Esophagus squamous epithelium (tissue), 5 donors: ENCODE data around the gene TCF21. TPM values are rescaled to one million over a fixed set of nuclear protein-coding genes. Genes with fewer than 3 reads are reported as not detected.

ENCODE experiments used
- DNase-seq: peaks from one replicate; lab custom pipeline; 2025; lab: John Stamatoyannopoulos, UW
- H3K27ac ChIP-seq, 4 donors: fragments of 200-600 bp; sonication (generic); one replicate each; pipeline ENCODE4 v1.5.1; 2016 to 2019; ENCODE audit warnings: mild to moderate bottlenecking in 1 of 4
- H3K27me3 ChIP-seq, 4 donors: fragments of 200-600 bp; sonication (generic); 1 replicate in 3 of 4; 2 replicates in 1 of 4; pipeline versions ENCODE4 v1.5.1 to v1.6.0; 2017 to 2021; ENCODE audit warnings: antibody characterized with exemption in 1 of 4
- H3K36me3 ChIP-seq, 3 donors: fragments of 200-600 bp; sonication (generic); one replicate each; pipeline ENCODE4 v1.5.1; 2016 to 2019
- H3K4me1 ChIP-seq, 3 donors: fragments of 200-600 bp; sonication (generic); one replicate each; pipeline ENCODE4 v1.5.1; 2017 to 2019
- H3K4me3 ChIP-seq, 4 donors: fragments of 200-600 bp; sonication (generic); 1 replicate in 3 of 4; 2 replicates in 1 of 4; pipeline ENCODE4 v1.5.1; 2016 to 2019; ENCODE audit warnings: mild to moderate bottlenecking in 2 of 4, moderate library complexity in 1 of 4
- H3K9me3 ChIP-seq, 3 donors: fragments of 200-600 bp; sonication (generic); one replicate each; pipeline ENCODE4 v1.5.1; 2016 to 2019
- POLR2A ChIP-seq, 4 donors: fragments of 450-650 bp; IDR thresholded peaks; one replicate each; pipeline ENCODE4 v1.6.1; 2017; ENCODE audit warnings: antibody characterized with exemption in 4 of 4, mild to moderate bottlenecking in 4 of 4, moderate library complexity in 3 of 4
- WGBS, 2 donors: methylation state at CpG; one replicate each; pipeline ENCODE4 v1.1.5; 2018; 5-methylcytosine and 5-hydroxymethylcytosine counted together
- intact Hi-C: fragments of 100-400 bp; cut with DNase I; formaldehyde crosslinking; loops from one replicate; pipeline ENCODE4 v1.15.0; 2022
- total RNA-seq, 4 donors: library from RNA; depleted of rRNA; stranded (reverse); fragments of >200 nt; gene quantifications; one replicate each; pipeline ENCODE4 v1.1.0, GENCODE V29; 2016
- TF ChIP-seq, protein P1 (sequence below), 6 experiments: fragments of 450-650 bp in 4 of 6; fragments of 200-600 bp in 2 of 6; sonication (generic) in 2 of 6; IDR thresholded peaks; one replicate each; pipeline ENCODE4 v1.5.1; 2016 to 2019; ENCODE audit warnings: antibody characterized with exemption in 6 of 6, mild to moderate bottlenecking in 4 of 6, moderate library complexity in 4 of 6
- donor health status: DM: yes; HTN: yes; CAD: no.

Gene TCF21
- total RNA-seq, 4 donors from 2014 or later, result 0.61 to 21.0 (median 4.1) TPM

DNA sequence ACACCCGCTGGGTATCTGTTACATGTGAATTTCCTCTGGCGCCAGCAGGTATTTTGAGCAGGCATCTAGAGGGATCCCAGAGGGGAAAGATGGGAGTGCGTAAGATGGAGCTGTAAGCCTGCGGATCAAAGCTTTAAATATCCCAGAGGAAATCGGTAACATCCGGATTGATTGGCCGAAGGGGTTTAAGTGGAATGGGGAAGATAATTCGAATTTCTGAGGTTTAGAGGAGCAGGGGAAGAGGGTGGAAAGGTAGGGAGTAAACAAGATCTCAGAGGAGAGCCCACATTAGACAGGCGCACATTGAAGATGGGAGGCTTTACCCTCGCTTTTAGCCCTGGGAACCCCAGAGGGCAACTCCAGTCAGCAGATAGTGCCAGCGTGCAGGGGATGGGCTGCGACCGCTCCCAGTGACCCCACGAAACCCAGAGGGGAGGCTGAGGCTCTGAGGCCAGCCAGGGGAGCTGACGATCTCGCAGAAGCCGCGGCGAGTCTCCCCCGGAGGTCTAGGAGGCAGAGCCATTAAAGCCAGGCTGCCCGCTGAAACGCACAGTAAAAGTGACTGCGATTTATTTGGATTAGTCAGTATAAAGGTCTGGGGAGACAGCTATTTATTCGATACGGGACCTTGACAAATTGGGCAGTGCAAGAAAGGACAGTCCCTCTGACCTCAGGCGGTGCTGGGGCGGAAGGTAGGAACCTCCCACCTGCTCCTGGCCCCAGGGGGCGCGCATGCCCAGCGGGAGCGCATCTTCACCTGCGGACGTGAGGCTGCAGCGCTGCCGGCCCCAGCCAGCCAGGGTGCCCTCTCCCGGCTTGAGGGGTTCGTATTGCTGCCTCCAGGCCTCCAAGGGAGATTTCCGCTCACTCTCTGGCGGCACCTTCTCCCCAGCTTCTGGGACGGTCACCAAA lies 34.3 kb upstream of the TCF21 start:
- intact Hi-C loops, result no loop called here
- no peaks in the 10 kb centered on the region for H3K36me3 ChIP-seq
- H3K27me3 ChIP-seq, result peaks cover 0 to 55% (median 9%) of the 10 kb centered on the region in 4 donors
- no peak for TF ChIP-seq POLR2A (IDR thresholded peaks at IDR 0.05)
- TF ChIP-seq, protein P1, sequence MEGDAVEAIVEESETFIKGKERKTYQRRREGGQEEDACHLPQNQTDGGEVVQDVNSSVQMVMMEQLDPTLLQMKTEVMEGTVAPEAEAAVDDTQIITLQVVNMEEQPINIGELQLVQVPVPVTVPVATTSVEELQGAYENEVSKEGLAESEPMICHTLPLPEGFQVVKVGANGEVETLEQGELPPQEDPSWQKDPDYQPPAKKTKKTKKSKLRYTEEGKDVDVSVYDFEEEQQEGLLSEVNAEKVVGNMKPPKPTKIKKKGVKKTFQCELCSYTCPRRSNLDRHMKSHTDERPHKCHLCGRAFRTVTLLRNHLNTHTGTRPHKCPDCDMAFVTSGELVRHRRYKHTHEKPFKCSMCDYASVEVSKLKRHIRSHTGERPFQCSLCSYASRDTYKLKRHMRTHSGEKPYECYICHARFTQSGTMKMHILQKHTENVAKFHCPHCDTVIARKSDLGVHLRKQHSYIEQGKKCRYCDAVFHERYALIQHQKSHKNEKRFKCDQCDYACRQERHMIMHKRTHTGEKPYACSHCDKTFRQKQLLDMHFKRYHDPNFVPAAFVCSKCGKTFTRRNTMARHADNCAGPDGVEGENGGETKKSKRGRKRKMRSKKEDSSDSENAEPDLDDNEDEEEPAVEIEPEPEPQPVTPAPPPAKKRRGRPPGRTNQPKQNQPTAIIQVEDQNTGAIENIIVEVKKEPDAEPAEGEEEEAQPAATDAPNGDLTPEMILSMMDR (IDR thresholded peaks at IDR 0.05), result no peak
- WGBS, 2 donors, result 10 to 23% methylated on average over 14 to 29 of the region's 40 CpGs
- peaks cover 0 to 9% (median 0%) of the 10 kb centered on the region in 3 donors for H3K4me1 ChIP-seq
- peak overlapping the region in 1 of 4 donors; percentile 25 for H3K4me3 ChIP-seq
- peaks cover 0 to 4% (median 0%) of the 10 kb centered on the region in 3 donors for H3K9me3 ChIP-seq
- no peak for DNase-seq
- no peak overlapping the region for H3K27ac ChIP-seq

- peaks cover 0 to 4% (median 0%) of the 10 kb centered on the region in 3 donors for H3K9me3 ChIP-seq
- H3K36me3 ChIP-seq, result no peaks in the 10 kb centered on the region
- no peak overlapping the region for H3K27ac ChIP-seq
- peaks cover 0 to 55% (median 9%) of the 10 kb centered on the region in 4 donors for H3K27me3 ChIP-seq
- H3K4me3 ChIP-seq, result peak overlapping the region in 1 of 4 donors; percentile 25
- 27 to 34% methylated on average over 13 to 16 of the region's 16 CpGs for WGBS, 2 donors
- TF ChIP-seq, protein P1 (IDR thresholded peaks at IDR 0.05), result no peak
- no peak for TF ChIP-seq POLR2A (IDR thresholded peaks at IDR 0.05)
- H3K4me1 ChIP-seq, result peaks cover 0 to 9% (median 0%) of the 10 kb centered on the region in 3 donors
- intact Hi-C loops, result no loop called here
- DNase-seq, result no peak
Observed at GRCh38 chr6:133855276-133855990, 33.5 kb upstream of the TCF21 start.

DNA sequence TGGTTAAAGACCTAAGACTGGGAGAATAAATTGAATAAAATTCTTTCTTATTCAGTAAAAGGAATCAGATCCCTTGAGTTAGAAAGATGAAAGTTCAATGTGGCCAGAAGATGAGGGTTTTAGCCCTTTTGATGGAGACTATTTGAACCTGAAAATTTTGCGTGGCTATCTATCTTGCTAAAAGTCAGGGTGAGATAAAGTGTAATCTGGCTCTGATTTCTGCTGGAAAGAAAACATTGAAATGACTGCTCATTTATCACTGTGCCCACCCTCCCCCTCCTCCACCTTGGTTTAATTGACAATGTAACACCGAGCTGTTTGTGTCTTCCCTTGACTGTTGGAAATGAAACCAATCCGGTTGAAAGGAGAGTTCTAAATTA lies 32.9 kb upstream of the TCF21 start:
- H3K4me3 ChIP-seq, result no peak overlapping the region
- no peaks in the 10 kb centered on the region for H3K36me3 ChIP-seq
- H3K4me1 ChIP-seq, result peaks cover 0 to 9% (median 0%) of the 10 kb centered on the region in 3 donors
- no peak overlapping the region for H3K27ac ChIP-seq
- TF ChIP-seq, protein P1 (IDR thresholded peaks at IDR 0.05), result no peak
- TF ChIP-seq POLR2A (IDR thresholded peaks at IDR 0.05), result no peak
- peaks cover 0 to 51% (median 9%) of the 10 kb centered on the region in 4 donors for H3K27me3 ChIP-seq
- WGBS, 2 donors, result 25 to 30% methylated on average over 3 of the region's 3 CpGs
- intact Hi-C loops, result no loop called here
- DNase-seq, result no peak
- peaks cover 0 to 4% (median 0%) of the 10 kb centered on the region in 3 donors for H3K9me3 ChIP-seq

DNA sequence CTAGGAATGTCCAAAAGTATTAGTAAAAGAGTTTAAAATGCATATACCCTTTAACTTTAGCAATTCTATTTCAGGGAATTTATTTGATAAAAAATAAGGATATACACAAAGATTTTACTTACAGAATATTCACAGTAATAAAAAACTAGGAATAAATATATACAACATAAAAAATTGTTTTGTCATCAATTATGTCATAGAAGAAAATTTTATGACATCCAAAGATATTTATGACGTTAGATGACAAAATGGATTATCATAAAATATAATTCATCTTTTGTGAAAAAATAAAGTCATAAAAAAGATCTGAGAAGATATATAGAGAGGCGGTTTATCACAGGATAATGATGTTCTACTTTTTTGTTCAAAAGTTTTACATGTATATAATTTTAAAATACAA lies 32.0 kb upstream of the TCF21 start:
- intact Hi-C loops, result no loop called here
- H3K4me1 ChIP-seq, result peaks cover 0 to 9% (median 0%) of the 10 kb centered on the region in 3 donors
- 71 to 80% methylated on average over 2 of the region's 2 CpGs for WGBS, 2 donors

More for the DNA sequence above, 32.0 kb upstream of the TCF21 start:
- H3K9me3 ChIP-seq, result peaks cover 0 to 7% (median 2%) of the 10 kb centered on the region in 3 donors
- no peak overlapping the region for H3K4me3 ChIP-seq
- H3K36me3 ChIP-seq, result no peaks in the 10 kb centered on the region
- TF ChIP-seq, protein P1 (IDR thresholded peaks at IDR 0.05), result no peak
- TF ChIP-seq POLR2A (IDR thresholded peaks at IDR 0.05), result no peak
- peaks cover 0 to 44% (median 9%) of the 10 kb centered on the region in 4 donors for H3K27me3 ChIP-seq
- no peak for DNase-seq
- H3K27ac ChIP-seq, result no peak overlapping the region
